GM19099 (cell line): ENCODE data around the gene RTP2.

Source experiments
- POLR2A ChIP-seq: IDR thresholded peaks from 3 replicates; pipeline ENCODE4 v1.6.1; 2011; ENCODE audit warnings: low read depth; ENCODE audit not compliant: insufficient read length; ENCODE audit errors: extremely low read depth

The RTP2 gene

GRCh38 chr3:187728940-187729583 lies 26.7 kb upstream of the RTP2 start:
- no peak for TF ChIP-seq POLR2A

GRCh38 chr3:187728248-187728647 lies 25.9 kb upstream of the RTP2 start:
- no peak for TF ChIP-seq POLR2A

- TF ChIP-seq POLR2A, result no peak
Observed at GRCh38 chr3:187726564-187726963, 24.2 kb upstream of the RTP2 start.

GRCh38 chr3:187725653-187726370 lies 23.5 kb upstream of the RTP2 start:
- no peak for TF ChIP-seq POLR2A

GRCh38 chr3:187725224-187725623 lies 22.9 kb upstream of the RTP2 start:
- no peak for TF ChIP-seq POLR2A

GRCh38 chr3:187722206-187722612 lies 19.9 kb upstream of the RTP2 start:
- TF ChIP-seq POLR2A, result no peak

- TF ChIP-seq POLR2A, result no peak
Observed at GRCh38 chr3:187721055-187721454, 18.7 kb upstream of the RTP2 start.

GRCh38 chr3:187720337-187720670 lies 17.9 kb upstream of the RTP2 start:
- TF ChIP-seq POLR2A, result no peak

- no peak for TF ChIP-seq POLR2A
Observed at GRCh38 chr3:187719628-187720336, 17.4 kb upstream of the RTP2 start.

- no peak for TF ChIP-seq POLR2A
Observed at GRCh38 chr3:187718802-187719201, 16.4 kb upstream of the RTP2 start.

- TF ChIP-seq POLR2A, result no peak
Observed at GRCh38 chr3:187717572-187717971, 15.2 kb upstream of the RTP2 start.

- TF ChIP-seq POLR2A, result no peak
Observed at GRCh38 chr3:187714404-187714979, 12.1 kb upstream of the RTP2 start.

- no peak for TF ChIP-seq POLR2A
Observed at GRCh38 chr3:187713504-187713903, 11.1 kb upstream of the RTP2 start.

- TF ChIP-seq POLR2A, result no peak
Observed at GRCh38 chr3:187709155-187709554, 6.8 kb upstream of the RTP2 start.

GRCh38 chr3:187708696-187709095 lies 6.3 kb upstream of the RTP2 start:
- no peak for TF ChIP-seq POLR2A

GRCh38 chr3:187706971-187707370 lies 4.6 kb upstream of the RTP2 start:
- TF ChIP-seq POLR2A, result no peak
